ENCODE measurements around the gene CTIF.

CTIF gene

DNA sequence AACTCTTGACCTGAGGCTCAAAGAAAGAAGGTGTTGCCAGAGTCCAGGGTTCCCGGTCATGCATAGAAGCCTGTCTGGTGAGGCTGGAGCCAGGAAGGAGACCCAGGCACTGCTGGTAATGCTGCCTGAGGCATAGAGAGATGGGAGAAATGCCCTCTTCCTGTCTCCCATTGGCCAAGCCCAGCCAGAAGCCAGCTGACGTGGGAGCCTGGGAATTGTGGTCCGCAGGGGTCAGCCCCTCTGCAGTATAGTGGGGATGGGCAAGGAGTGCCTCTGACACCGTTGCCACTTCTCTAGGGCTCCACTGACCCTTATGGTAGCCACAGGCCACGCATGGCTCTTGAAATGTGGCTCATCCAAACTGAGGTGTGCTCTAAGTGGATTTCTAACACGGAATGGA is 95.7 kb downstream of the CTIF start:
- no peak for DNase-seq (ENCODE audit: low read depth)
- H3K4me3 ChIP-seq (ENCODE audit: low read length) = no peak overlapping the region
- TF ChIP-seq, protein P1, sequence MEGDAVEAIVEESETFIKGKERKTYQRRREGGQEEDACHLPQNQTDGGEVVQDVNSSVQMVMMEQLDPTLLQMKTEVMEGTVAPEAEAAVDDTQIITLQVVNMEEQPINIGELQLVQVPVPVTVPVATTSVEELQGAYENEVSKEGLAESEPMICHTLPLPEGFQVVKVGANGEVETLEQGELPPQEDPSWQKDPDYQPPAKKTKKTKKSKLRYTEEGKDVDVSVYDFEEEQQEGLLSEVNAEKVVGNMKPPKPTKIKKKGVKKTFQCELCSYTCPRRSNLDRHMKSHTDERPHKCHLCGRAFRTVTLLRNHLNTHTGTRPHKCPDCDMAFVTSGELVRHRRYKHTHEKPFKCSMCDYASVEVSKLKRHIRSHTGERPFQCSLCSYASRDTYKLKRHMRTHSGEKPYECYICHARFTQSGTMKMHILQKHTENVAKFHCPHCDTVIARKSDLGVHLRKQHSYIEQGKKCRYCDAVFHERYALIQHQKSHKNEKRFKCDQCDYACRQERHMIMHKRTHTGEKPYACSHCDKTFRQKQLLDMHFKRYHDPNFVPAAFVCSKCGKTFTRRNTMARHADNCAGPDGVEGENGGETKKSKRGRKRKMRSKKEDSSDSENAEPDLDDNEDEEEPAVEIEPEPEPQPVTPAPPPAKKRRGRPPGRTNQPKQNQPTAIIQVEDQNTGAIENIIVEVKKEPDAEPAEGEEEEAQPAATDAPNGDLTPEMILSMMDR (IDR thresholded peaks at IDR 0.05; ENCODE audit: insufficient read depth, low read depth, low read length, missing control alignments) = no peak

DNA sequence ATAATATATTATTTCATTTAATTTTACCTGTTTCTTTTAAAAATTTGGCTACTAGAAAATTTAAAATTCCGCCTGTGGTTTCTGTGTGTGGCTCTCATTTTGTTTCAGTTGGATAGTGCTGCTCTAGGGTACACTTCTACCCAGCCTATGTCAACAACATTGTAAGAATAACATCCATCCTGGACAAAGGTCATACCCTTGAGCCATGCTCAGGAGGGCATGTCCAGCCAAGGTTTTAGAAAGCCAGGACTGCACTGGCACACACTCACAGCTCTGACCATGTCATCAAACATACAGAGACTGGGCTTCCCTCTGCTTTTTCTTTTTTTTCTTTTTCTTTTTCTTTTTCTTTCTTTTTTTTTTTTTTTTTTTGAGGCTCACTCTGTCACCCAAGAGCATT is 96.1 kb downstream of the CTIF start:
- no peak overlapping the region for H3K4me3 ChIP-seq (ENCODE audit: low read length)
- no peak for DNase-seq (ENCODE audit: low read depth)
- TF ChIP-seq, protein P1 (IDR thresholded peaks at IDR 0.05; ENCODE audit: insufficient read depth, low read depth, low read length, missing control alignments) = no peak

DNA sequence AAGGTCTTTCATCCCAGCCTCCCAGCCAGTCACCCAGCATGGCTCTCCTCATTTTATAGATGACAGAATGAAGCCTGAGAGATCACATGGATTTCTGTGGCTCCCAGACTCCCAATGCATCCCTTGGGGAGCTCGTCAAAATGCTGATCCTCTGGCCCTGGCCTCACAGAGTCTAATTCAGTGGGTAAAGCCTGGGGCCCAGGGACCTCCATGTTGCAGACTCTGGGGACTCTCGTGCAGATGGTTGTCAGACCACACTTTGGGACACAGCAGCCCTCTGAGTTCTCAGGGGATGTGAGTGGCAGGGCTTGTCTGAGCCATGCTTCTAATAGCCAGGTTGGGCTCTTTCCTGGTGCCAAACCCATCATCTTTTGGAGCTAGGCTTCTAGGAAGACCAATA is 97.0 kb downstream of the CTIF start:
- DNase-seq (ENCODE audit: low read depth) = no peak
- no peak overlapping the region for H3K4me3 ChIP-seq (ENCODE audit: low read length)
- TF ChIP-seq, protein P1 (IDR thresholded peaks at IDR 0.05; ENCODE audit: insufficient read depth, low read depth, low read length, missing control alignments) = no peak

DNA sequence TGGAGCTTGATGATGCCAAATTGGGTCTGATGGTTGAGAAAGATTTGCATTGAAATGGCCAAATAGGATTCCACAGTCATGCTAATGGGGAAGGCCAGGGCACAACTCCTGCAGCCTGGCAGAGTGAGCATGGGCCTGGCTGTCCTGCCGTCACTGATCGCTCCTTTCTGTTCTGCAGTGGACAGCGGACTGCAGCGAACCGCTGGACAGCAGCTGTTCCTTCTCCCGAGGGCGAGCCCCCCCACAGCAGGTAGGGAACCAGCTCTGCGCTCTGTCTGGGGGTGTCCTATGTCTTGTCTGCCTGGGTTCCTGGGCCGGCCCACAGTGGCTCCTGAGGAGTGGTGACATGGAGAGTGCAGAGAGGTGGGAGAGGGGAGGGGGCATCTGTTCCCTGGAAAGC is 97.6 kb downstream of the CTIF start:
- TF ChIP-seq, protein P1 (IDR thresholded peaks at IDR 0.05; ENCODE audit: insufficient read depth, low read depth, low read length, missing control alignments) = no peak

DNA sequence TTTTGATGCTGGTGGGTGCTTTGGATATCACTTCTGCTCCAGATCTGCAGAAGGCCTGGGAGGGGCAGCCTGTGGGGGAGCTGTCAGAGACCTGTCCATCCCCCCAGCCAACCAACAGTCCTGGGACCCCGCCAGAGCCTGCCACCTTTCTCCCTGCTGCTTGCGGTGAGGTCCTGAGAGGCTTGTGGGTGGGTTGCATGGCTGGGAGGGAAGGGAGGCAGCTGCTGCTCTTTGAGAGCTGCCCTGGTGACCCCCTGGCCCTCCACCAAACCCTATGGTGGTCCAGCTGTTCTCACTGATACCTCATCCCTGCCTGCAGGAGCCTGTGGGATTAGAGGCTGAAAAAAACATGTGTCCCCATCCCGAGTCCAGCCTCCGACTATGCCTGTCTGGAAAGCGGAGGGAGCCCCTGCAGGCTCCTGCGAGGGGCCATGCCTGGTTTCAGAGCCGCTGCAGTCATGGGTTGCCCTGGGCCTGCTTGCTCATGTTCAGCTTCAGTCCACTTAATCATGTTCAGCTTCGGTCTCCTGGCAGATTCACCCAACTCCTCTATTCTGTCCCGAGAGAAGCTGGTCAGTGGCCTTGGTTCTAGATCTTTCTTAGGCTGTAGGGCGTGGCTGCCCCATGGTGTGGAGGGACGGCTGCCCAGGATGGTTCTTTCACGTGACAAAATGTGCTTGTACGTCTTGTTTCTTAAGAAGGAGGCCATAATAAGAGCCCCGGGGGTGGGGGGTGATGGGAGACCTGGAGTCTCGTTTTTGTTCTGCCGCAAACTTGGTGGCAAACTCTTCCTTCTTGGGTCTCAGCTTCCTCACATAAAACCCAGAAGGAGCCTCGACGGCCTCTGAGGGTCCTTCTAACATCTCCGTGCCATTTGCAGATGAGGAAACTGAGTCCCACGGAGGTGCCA is 98.5 kb downstream of the CTIF start:
- no peak overlapping the region for H3K4me3 ChIP-seq (ENCODE audit: low read length)
- DNase-seq (ENCODE audit: low read depth) = no peak
- TF ChIP-seq, protein P1 (IDR thresholded peaks at IDR 0.05; ENCODE audit: insufficient read depth, low read depth, low read length, missing control alignments) = no peak

More for the DNA sequence above, 97.6 kb downstream of the CTIF start:
- no peak overlapping the region for H3K4me3 ChIP-seq (ENCODE audit: low read length)
- no peak for DNase-seq (ENCODE audit: low read depth)

DNA sequence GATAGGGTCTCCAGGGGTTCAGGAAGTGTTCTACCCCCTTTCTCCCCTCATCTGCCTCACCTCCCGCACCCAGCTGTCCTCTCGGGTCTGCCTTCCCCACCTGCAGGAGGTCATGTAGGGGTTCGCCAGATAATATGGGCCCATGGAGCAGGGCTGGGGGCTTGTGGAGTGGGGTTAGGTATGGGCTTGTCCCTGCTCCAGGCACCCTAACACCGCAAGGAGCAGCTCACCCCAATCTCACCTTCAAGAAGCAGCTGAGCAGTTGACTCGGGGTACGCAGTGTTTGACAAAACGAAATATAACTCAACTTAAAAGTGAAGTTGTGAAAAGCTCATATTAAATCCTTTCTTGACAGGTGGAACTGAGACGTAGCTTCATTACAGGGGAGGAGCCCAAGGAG is 99.6 kb downstream of the CTIF start:
- TF ChIP-seq, protein P1 (IDR thresholded peaks at IDR 0.05; ENCODE audit: insufficient read depth, low read depth, low read length, missing control alignments) = no peak
- no peak for DNase-seq (ENCODE audit: low read depth)
- no peak overlapping the region for H3K4me3 ChIP-seq (ENCODE audit: low read length)
